Fibroblast of lung (primary cell): ENCODE data around the gene PXDN. TPM values are rescaled to one million over a fixed set of nuclear protein-coding genes. Genes with fewer than 3 reads are reported as not detected.

Experiments
- DNase-seq, 2 donors: peaks; one replicate each; pipeline versions ENCODE4 v3.0.0 to v3.0.0-alpha.2; 2010; ENCODE audit warnings: low read depth in 2 of 2
- H2AFZ ChIP-seq: 2 replicates; pipeline ENCODE4 v1.5.1; 2012; ENCODE audit warnings: low read length, control low read depth, inconsistent platforms
- H3K27ac ChIP-seq: 2 replicates; pipeline ENCODE4 v1.5.1; 2011; ENCODE audit warnings: low read length, control low read depth; ENCODE audit not compliant: insufficient read depth
- H3K27me3 ChIP-seq: 2 replicates; pipeline ENCODE4 v1.5.1; 2011; ENCODE audit warnings: mild to moderate bottlenecking, low read length; ENCODE audit not compliant: control insufficient read depth, insufficient read depth
- H3K36me3 ChIP-seq: 2 replicates; pipeline ENCODE4 v1.5.1; 2011; ENCODE audit warnings: low read length; ENCODE audit not compliant: control insufficient read depth, insufficient read depth
- H3K4me1 ChIP-seq: 2 replicates; pipeline ENCODE4 v1.5.1; 2011; ENCODE audit warnings: low read length; ENCODE audit not compliant: control insufficient read depth, insufficient read depth; ENCODE audit errors: extremely low read depth
- H3K4me2 ChIP-seq: 2 replicates; pipeline ENCODE4 v1.5.1; 2011; ENCODE audit warnings: low read length, control low read depth; ENCODE audit not compliant: insufficient read depth; ENCODE audit errors: extremely low read depth
- H3K4me3 ChIP-seq, 4 experiments: fragments of 200-600 bp in 1 of 4; sonication (generic) in 1 of 4; replicated peaks in 1 of 4; 2 replicates each; pipeline ENCODE4 v1.5.1; 2011 to 2016; ENCODE audit warnings: low read length in 4 of 4, low read depth in 3 of 4, mild to moderate bottlenecking in 3 of 4, control low read depth in 2 of 4, inconsistent platforms in 1 of 4, mixed read lengths in 1 of 4; ENCODE audit not compliant: insufficient read depth in 1 of 4; ENCODE audit errors: control extremely low read depth in 1 of 4
- H3K79me2 ChIP-seq: 2 replicates; pipeline ENCODE4 v1.5.1; 2012; ENCODE audit warnings: mild to moderate bottlenecking, low read length, inconsistent platforms; ENCODE audit not compliant: control insufficient read depth, insufficient read depth
- H3K9ac ChIP-seq: 2 replicates; pipeline ENCODE4 v1.5.1; 2011; ENCODE audit warnings: mild to moderate bottlenecking, low read length, control low read depth; ENCODE audit not compliant: insufficient read depth
- H3K9me3 ChIP-seq: 2 replicates; pipeline ENCODE4 v1.5.1; 2012; ENCODE audit warnings: low read depth, low read length; ENCODE audit not compliant: control insufficient read depth, insufficient read depth
- H4K20me1 ChIP-seq: 2 replicates; pipeline ENCODE4 v1.5.1; 2011; ENCODE audit warnings: low read length; ENCODE audit not compliant: control insufficient read depth, insufficient read depth; ENCODE audit errors: extremely low read depth
- EZH2 ChIP-seq: IDR thresholded peaks from 2 replicates; pipeline ENCODE4 v1.5.1; 2012; ENCODE audit warnings: low read length, control low read depth, mild to moderate bottlenecking; ENCODE audit errors: missing control alignments
- polyA plus RNA-seq, 2 donors: library from polyadenylated mRNA; depleted of rRNA in 1 of 2; stranded (reverse) in 1 of 2; unstranded in 1 of 2; fragments of >200 nt; gene quantifications; 2 replicates each; pipeline ENCODE4 v1.2.1, GENCODE V29; 2011 to 2012; ENCODE audit warnings: missing spikeins in 1 of 2
- total RNA-seq: library from RNA; depleted of rRNA; stranded (reverse); fragments of >200 nt; gene quantifications from 2 replicates; pipeline ENCODE4 v1.2.1, GENCODE V29; 2014
- TF ChIP-seq, protein P1 (sequence below), 2 donors: IDR thresholded peaks in 1 of 2; conservative IDR thresholded peaks in 1 of 2; 1 replicate in 1 of 2; 2 replicates in 1 of 2; pipeline ENCODE4 v1.5.1; 2011 to 2012; ENCODE audit warnings: low read length in 2 of 2, control low read depth in 1 of 2, inconsistent platforms in 1 of 2, low read depth in 1 of 2, mild to moderate bottlenecking in 1 of 2

The PXDN gene
- total and polyA plus RNA-seq, 2 donors (not counting 1 experiment from before 2014, with no cell fraction given) = 153 to 298 TPM

DNA sequence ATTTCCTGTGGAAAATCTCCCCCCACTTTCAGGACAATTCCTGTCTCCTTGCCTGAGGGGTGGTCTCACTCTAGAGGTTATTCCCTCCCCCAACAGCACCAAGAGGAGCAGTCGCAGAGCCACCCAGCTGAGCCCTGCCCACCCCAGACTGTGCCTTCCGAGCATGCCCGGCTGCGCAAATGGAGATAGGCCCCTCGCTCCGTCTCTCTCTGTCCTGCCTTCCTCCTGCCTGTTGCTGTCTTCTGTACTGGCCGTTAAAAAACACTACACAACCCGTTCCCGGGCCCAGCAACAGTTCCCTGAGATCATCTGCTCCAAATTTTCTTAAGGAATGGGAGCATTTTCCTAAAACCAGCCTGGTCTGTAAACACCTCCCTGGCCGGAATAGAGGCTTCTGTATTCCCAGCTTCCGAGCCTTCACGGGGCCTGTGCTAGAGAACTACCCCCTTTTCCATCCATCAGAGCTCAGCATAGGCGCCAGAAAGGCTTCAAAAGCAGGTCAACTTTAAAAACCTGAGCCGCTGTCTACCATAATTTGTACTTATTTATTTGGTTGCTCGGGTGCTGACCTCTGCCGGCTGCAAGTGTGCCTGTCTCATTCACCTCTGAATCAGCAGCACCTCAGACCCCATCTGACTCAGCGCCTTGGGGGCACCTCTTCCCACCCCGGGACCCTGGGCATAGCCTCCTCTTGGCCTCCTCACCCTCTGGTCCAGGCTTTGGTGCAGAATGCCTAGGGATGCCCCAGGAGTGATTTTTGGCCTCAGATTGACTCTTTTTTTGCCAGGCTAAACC lies 159.4 kb downstream of the PXDN start:
- peak in 1 of 2 donors; percentile 34 for DNase-seq
- H2AFZ ChIP-seq = no peak overlapping the region
- no peaks in the 10 kb centered on the region for H3K9me3 ChIP-seq
- H3K36me3 ChIP-seq = no peaks in the 10 kb centered on the region
- H3K4me1 ChIP-seq = no peaks in the 10 kb centered on the region
- no peak overlapping the region for H3K27ac ChIP-seq
- no peaks in the 10 kb centered on the region for H3K27me3 ChIP-seq
- no peak overlapping the region for H3K4me2 ChIP-seq
- no peaks in the 10 kb centered on the region for H3K79me2 ChIP-seq
- H3K4me3 ChIP-seq = no peak overlapping the region
- no peak overlapping the region for H3K9ac ChIP-seq
- no peak for TF ChIP-seq EZH2
- TF ChIP-seq, protein P1, sequence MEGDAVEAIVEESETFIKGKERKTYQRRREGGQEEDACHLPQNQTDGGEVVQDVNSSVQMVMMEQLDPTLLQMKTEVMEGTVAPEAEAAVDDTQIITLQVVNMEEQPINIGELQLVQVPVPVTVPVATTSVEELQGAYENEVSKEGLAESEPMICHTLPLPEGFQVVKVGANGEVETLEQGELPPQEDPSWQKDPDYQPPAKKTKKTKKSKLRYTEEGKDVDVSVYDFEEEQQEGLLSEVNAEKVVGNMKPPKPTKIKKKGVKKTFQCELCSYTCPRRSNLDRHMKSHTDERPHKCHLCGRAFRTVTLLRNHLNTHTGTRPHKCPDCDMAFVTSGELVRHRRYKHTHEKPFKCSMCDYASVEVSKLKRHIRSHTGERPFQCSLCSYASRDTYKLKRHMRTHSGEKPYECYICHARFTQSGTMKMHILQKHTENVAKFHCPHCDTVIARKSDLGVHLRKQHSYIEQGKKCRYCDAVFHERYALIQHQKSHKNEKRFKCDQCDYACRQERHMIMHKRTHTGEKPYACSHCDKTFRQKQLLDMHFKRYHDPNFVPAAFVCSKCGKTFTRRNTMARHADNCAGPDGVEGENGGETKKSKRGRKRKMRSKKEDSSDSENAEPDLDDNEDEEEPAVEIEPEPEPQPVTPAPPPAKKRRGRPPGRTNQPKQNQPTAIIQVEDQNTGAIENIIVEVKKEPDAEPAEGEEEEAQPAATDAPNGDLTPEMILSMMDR (conservative IDR thresholded peaks at IDR 0.05 in 1 of 2, IDR thresholded peaks at IDR 0.05 in 1 of 2; ENCODE audit: low read depth in 1 of 2, low read length in 2 of 2) = peak in 1 of 2 donors; percentile 29
- H4K20me1 ChIP-seq = no peaks in the 10 kb centered on the region

DNA sequence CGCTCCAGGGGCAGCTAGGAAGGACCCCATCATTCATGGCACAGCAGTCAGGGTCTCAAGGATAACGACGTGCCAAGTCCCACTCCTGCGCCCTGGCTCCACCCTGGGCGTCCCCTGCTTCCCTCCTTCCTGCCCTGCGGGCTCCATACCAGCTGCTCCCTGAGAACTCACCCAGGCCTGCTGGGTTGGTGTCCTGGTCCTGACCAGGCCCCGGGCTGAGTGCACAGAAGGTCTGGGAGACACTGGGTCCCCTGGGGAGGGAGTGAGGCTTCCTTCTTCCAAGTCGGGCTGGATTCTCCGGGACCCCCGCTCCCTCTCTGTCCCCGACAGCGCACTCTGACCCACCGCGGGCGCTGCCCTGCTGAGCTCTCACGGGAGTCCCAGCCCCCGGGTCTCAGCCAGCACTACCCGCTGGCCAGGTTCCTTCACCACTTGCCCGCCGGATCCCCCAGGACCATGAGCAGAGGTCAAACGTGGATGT lies 160.2 kb downstream of the PXDN start:
- no peak overlapping the region for H2AFZ ChIP-seq
- no peak for TF ChIP-seq EZH2
- TF ChIP-seq, protein P1 (conservative IDR thresholded peaks at IDR 0.05 in 1 of 2, IDR thresholded peaks at IDR 0.05 in 1 of 2; ENCODE audit: low read depth in 1 of 2, low read length in 2 of 2) = no peak

DNA sequence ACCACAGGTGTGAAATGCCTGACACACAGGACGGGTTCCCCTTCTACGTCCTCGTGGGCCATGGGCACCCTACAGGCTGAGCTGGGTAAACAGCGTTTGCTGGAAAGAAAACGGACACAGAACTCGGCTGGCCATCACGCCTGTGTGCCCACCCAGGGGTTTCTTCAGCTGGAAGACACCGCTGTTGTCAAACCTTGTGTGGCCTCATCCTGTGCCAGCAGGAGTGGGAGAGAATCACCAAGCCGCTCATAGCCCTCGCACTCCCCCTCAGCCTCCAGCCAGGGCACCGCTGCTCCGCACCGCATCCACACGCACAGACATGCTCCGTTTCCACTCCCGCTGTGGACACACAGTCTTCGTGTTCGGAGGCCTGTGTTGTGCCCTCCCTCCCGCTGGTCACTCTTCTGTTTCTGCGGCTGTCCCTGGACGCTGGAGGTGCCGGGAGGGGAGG lies 161.4 kb downstream of the PXDN start:
- Histone ChIP-seq H3K27ac (no peak overlapping the region), H4K20me1 (no peaks in the 10 kb centered on the region), H3K79me2 (no peaks in the 10 kb centered on the region), H3K4me3 (no peak overlapping the region), H3K9ac (no peak overlapping the region), H3K9me3 (no peaks in the 10 kb centered on the region), H3K4me1 (no peaks in the 10 kb centered on the region), H3K27me3 (no peaks in the 10 kb centered on the region), H2AFZ (no peak overlapping the region), H3K36me3 (no peaks in the 10 kb centered on the region), H3K4me2 (no peak overlapping the region)
- DNase-seq = no peak
- TF ChIP-seq, protein P1 (conservative IDR thresholded peaks at IDR 0.05 in 1 of 2, IDR thresholded peaks at IDR 0.05 in 1 of 2; ENCODE audit: low read depth in 1 of 2, low read length in 2 of 2) = no peak
- TF ChIP-seq EZH2 = no peak

More for the DNA sequence above, 160.2 kb downstream of the PXDN start:
- Histone ChIP-seq H3K4me3 (no peak overlapping the region), H3K9me3 (no peaks in the 10 kb centered on the region), H3K4me2 (no peak overlapping the region), H3K36me3 (no peaks in the 10 kb centered on the region), H3K9ac (no peak overlapping the region), H3K27me3 (no peaks in the 10 kb centered on the region), H3K79me2 (no peaks in the 10 kb centered on the region), H3K27ac (no peak overlapping the region), H3K4me1 (no peaks in the 10 kb centered on the region), H4K20me1 (no peaks in the 10 kb centered on the region)
- DNase-seq = no peak
